Measurements from ENCODE around the gene PTPRS. TPM values are rescaled to one million over a fixed set of nuclear protein-coding genes. Genes with fewer than 3 reads are reported as not detected.

The PTPRS gene
- total RNA-seq, 1 experiment from 2014 or later = 66.6 TPM

- H3K4me1 ChIP-seq (replicated peaks) = peaks cover 32% of the 10 kb centered on the region
- peaks cover 4% of the 10 kb centered on the region; the same call in 1 of the 2 replicates for H3K9me3 ChIP-seq (replicated peaks)
- H3K36me3 ChIP-seq = no peaks in the 10 kb centered on the region
- DNase-seq (ENCODE audit: low read depth in 1 of 2, low spot score in 2 of 2) = no peak
- H3K27me3 ChIP-seq (replicated peaks) = peaks cover 6% of the 10 kb centered on the region
- no peak overlapping the region for H3K4me3 ChIP-seq
- H3K27ac ChIP-seq = no peak overlapping the region
These were observed 3.2 kb upstream of the PTPRS start for GRCh38 chr19:5343848-5344247.

GRCh38 chr19:5342573-5343201 is 2.1 kb upstream of the PTPRS start:
- Histone ChIP-seq H3K9me3 (replicated peaks) (peaks cover 4% of the 10 kb centered on the region; the same call in 1 of the 2 replicates), H3K27me3 (replicated peaks) (peaks cover 15% of the 10 kb centered on the region), H3K36me3 (no peaks in the 10 kb centered on the region), H3K4me1 (replicated peaks) (peaks cover 32% of the 10 kb centered on the region), H3K27ac (no peak overlapping the region), H3K4me3 (no peak overlapping the region)
- no peak for DNase-seq (ENCODE audit: low read depth in 1 of 2, low spot score in 2 of 2)

- Histone ChIP-seq H3K4me1 (replicated peaks) (peaks cover 32% of the 10 kb centered on the region), H3K9me3 (replicated peaks) (peaks cover 4% of the 10 kb centered on the region; the same call in 1 of the 2 replicates), H3K4me3 (no peak overlapping the region), H3K27ac (no peak overlapping the region), H3K27me3 (replicated peaks) (peaks cover 21% of the 10 kb centered on the region), H3K36me3 (no peaks in the 10 kb centered on the region)
- no peak for DNase-seq (ENCODE audit: low read depth in 1 of 2, low spot score in 2 of 2)
These were observed 1.4 kb upstream of the PTPRS start for GRCh38 chr19:5341981-5342380.

- peaks cover 4% of the 10 kb centered on the region; the same call in 1 of the 2 replicates for H3K9me3 ChIP-seq (replicated peaks)
- H3K4me3 ChIP-seq = no peak overlapping the region
- H3K4me1 ChIP-seq (replicated peaks) = peaks cover 30% of the 10 kb centered on the region
- DNase-seq (ENCODE audit: low read depth in 1 of 2, low spot score in 2 of 2) = no peak
- H3K27me3 ChIP-seq (replicated peaks) = peaks cover 21% of the 10 kb centered on the region
- H3K36me3 ChIP-seq = no peaks in the 10 kb centered on the region
- H3K27ac ChIP-seq = no peak overlapping the region
These were observed 822 bp upstream of the PTPRS start for GRCh38 chr19:5341448-5341820.

- H3K9me3 ChIP-seq (replicated peaks) = peaks cover 4% of the 10 kb centered on the region; the same call in 1 of the 2 replicates
- H3K27me3 ChIP-seq (replicated peaks) = peaks cover 26% of the 10 kb centered on the region
- peaks cover 17% of the 10 kb centered on the region for H3K4me1 ChIP-seq (replicated peaks)
- no peak for DNase-seq (ENCODE audit: low read depth in 1 of 2, low spot score in 2 of 2)
- H3K4me3 ChIP-seq = peak overlapping the region; percentile 43
- H3K36me3 ChIP-seq = no peaks in the 10 kb centered on the region
- H3K27ac ChIP-seq = no peak overlapping the region
These were observed 519 bp downstream of the PTPRS start for GRCh38 chr19:5339950-5340636.

GRCh38 chr19:5339198-5339949 is 1.2 kb downstream of the PTPRS start:
- H3K4me1 ChIP-seq (replicated peaks) = peaks cover 16% of the 10 kb centered on the region
- no peak for DNase-seq (ENCODE audit: low read depth in 1 of 2, low spot score in 2 of 2)
- no peak overlapping the region for H3K27ac ChIP-seq
- H3K4me3 ChIP-seq = peak overlapping the region; percentile 43
- H3K9me3 ChIP-seq (replicated peaks) = peaks cover 4% of the 10 kb centered on the region; the same call in 1 of the 2 replicates
- peaks cover 27% of the 10 kb centered on the region for H3K27me3 ChIP-seq (replicated peaks)
- H3K36me3 ChIP-seq = no peaks in the 10 kb centered on the region

- Histone ChIP-seq H3K9me3 (replicated peaks) (peaks cover 4% of the 10 kb centered on the region; the same call in 1 of the 2 replicates), H3K4me1 (replicated peaks) (peaks cover 16% of the 10 kb centered on the region), H3K4me3 (no peak overlapping the region), H3K36me3 (no peaks in the 10 kb centered on the region), H3K27me3 (replicated peaks) (peaks cover 27% of the 10 kb centered on the region), H3K27ac (no peak overlapping the region)
- no peak for DNase-seq (ENCODE audit: low read depth in 1 of 2, low spot score in 2 of 2)
These were observed 1.9 kb downstream of the PTPRS start for GRCh38 chr19:5338656-5339197.

- Histone ChIP-seq H3K4me1 (replicated peaks) (peaks cover 16% of the 10 kb centered on the region), H3K27ac (no peak overlapping the region), H3K9me3 (replicated peaks) (peaks cover 4% of the 10 kb centered on the region; the same call in 1 of the 2 replicates), H3K27me3 (replicated peaks) (peaks cover 27% of the 10 kb centered on the region), H3K4me3 (no peak overlapping the region), H3K36me3 (no peaks in the 10 kb centered on the region)
- no peak for DNase-seq (ENCODE audit: low read depth in 1 of 2, low spot score in 2 of 2)
These were observed 2.6 kb downstream of the PTPRS start for GRCh38 chr19:5337708-5338655.

- Histone ChIP-seq H3K27me3 (replicated peaks) (peaks cover 27% of the 10 kb centered on the region), H3K4me3 (no peak overlapping the region), H3K9me3 (replicated peaks) (peaks cover 4% of the 10 kb centered on the region; the same call in 1 of the 2 replicates), H3K27ac (no peak overlapping the region), H3K36me3 (no peaks in the 10 kb centered on the region), H3K4me1 (replicated peaks) (peaks cover 16% of the 10 kb centered on the region)
- DNase-seq (ENCODE audit: low read depth in 1 of 2, low spot score in 2 of 2) = no peak
These were observed 3.5 kb downstream of the PTPRS start for GRCh38 chr19:5337126-5337525.

- DNase-seq (ENCODE audit: low read depth in 1 of 2, low spot score in 2 of 2) = no peak
- H3K27me3 ChIP-seq (replicated peaks) = peaks cover 27% of the 10 kb centered on the region
- peaks cover 4% of the 10 kb centered on the region; the same call in 1 of the 2 replicates for H3K9me3 ChIP-seq (replicated peaks)
- no peak overlapping the region for H3K27ac ChIP-seq
- peaks cover 16% of the 10 kb centered on the region for H3K4me1 ChIP-seq (replicated peaks)
- no peak overlapping the region for H3K4me3 ChIP-seq
- no peaks in the 10 kb centered on the region for H3K36me3 ChIP-seq
These were observed 4.2 kb downstream of the PTPRS start for GRCh38 chr19:5336195-5336965.

GRCh38 chr19:5335593-5335992 is 5.0 kb downstream of the PTPRS start:
- H3K27ac ChIP-seq = no peak overlapping the region
- H3K4me1 ChIP-seq (replicated peaks) = peaks cover 10% of the 10 kb centered on the region
- peaks cover 27% of the 10 kb centered on the region for H3K27me3 ChIP-seq (replicated peaks)
- no peaks in the 10 kb centered on the region for H3K36me3 ChIP-seq
- no peak for DNase-seq (ENCODE audit: low read depth in 1 of 2, low spot score in 2 of 2)
- no peaks in the 10 kb centered on the region for H3K9me3 ChIP-seq (replicated peaks)
- H3K4me3 ChIP-seq = no peak overlapping the region

GRCh38 chr19:5334824-5335500 is 5.7 kb downstream of the PTPRS start:
- Histone ChIP-seq H3K27ac (no peak overlapping the region), H3K4me1 (replicated peaks) (peaks cover 4% of the 10 kb centered on the region), H3K27me3 (replicated peaks) (peaks cover 27% of the 10 kb centered on the region), H3K36me3 (no peaks in the 10 kb centered on the region), H3K4me3 (no peak overlapping the region), H3K9me3 (replicated peaks) (no peaks in the 10 kb centered on the region)
- DNase-seq (ENCODE audit: low read depth in 1 of 2, low spot score in 2 of 2) = no peak
